GM04503 (cell line): ENCODE data around the gene MAD1L1.
"Not testable (repeated sequence)": the region's sequence is repeated elsewhere in the genome, so short reads cannot be mapped to it uniquely, and the experiment has no call there.

ENCODE experiments used
- DNase-seq: peaks from one replicate; pipeline ENCODE4 v3.0.0-alpha.2; 2012; ENCODE audit warnings: low read depth

Gene MAD1L1

GRCh38 chr7:2062648-2063047, 170.1 kb downstream of the MAD1L1 start:
- DNase-seq: no peak

- DNase-seq: no peak
Observed at GRCh38 chr7:2060701-2061100, 172.0 kb downstream of the MAD1L1 start.

GRCh38 chr7:2059964-2060700, 172.6 kb downstream of the MAD1L1 start:
- DNase-seq: no peak

- DNase-seq: not testable (repeated sequence)
Observed at GRCh38 chr7:2058246-2058645, 174.5 kb downstream of the MAD1L1 start.

GRCh38 chr7:2055956-2056355, 176.8 kb downstream of the MAD1L1 start:
- DNase-seq: no peak

- DNase-seq: no peak
Observed at GRCh38 chr7:2054927-2055326, 177.8 kb downstream of the MAD1L1 start.

- no peak for DNase-seq
Observed at GRCh38 chr7:2053395-2053794, 179.3 kb downstream of the MAD1L1 start.

- DNase-seq: no peak
Observed at GRCh38 chr7:2052657-2053048, 180.1 kb downstream of the MAD1L1 start.

- DNase-seq: no peak
Observed at GRCh38 chr7:2051707-2052656, 180.8 kb downstream of the MAD1L1 start.

GRCh38 chr7:2050511-2050866, 182.3 kb downstream of the MAD1L1 start:
- no peak for DNase-seq

- no peak for DNase-seq
Observed at GRCh38 chr7:2049782-2050510, 182.8 kb downstream of the MAD1L1 start.

- no peak for DNase-seq
Observed at GRCh38 chr7:2049111-2049781, 183.5 kb downstream of the MAD1L1 start.

- DNase-seq: no peak
Observed at GRCh38 chr7:2048531-2048930, 184.2 kb downstream of the MAD1L1 start.

- no peak for DNase-seq
Observed at GRCh38 chr7:2048006-2048405, 184.7 kb downstream of the MAD1L1 start.

- DNase-seq: no peak
Observed at GRCh38 chr7:2046581-2047565, 185.9 kb downstream of the MAD1L1 start.

GRCh38 chr7:2045559-2046405, 187.0 kb downstream of the MAD1L1 start:
- no peak for DNase-seq

- DNase-seq: no peak
Observed at GRCh38 chr7:2044883-2045471, 187.8 kb downstream of the MAD1L1 start.

- no peak for DNase-seq
Observed at GRCh38 chr7:2044311-2044882, 188.3 kb downstream of the MAD1L1 start.
